Endothelial cell of umbilical vein (primary cell): ENCODE data around the gene FLT1. TPM values are rescaled to one million over a fixed set of nuclear protein-coding genes. Genes with fewer than 3 reads are reported as not detected.

Experiments
- BruUV-seq: library from RNA; stranded (reverse); fragments of 400-500 nt; replicated peaks from 2 replicates; lab custom pipeline; 2021; lab: Mats Ljungman, UMichigan
- CTCF ChIA-PET: fragments of 300-600, 350-600 bp; sonication (Branson Sonifier 250); formaldehyde crosslinking; loops from one replicate; lab custom pipeline; 2021; ENCODE audit warnings: antibody characterized with exemption, inconsistent platforms; lab: Charles Lee
- POLR2A ChIA-PET: fragments of 300-600, 350-600 bp; sonication (Branson Sonifier 250); formaldehyde crosslinking; loops from one replicate; lab custom pipeline; 2021; ENCODE audit warnings: antibody characterized with exemption, inconsistent platforms; lab: Charles Lee
- DNase-seq: peaks from one replicate; pipeline ENCODE4 v3.0.0-alpha.2; 2011; ENCODE audit warnings: low read depth, low spot score
- FAIRE-seq: peaks from 2 replicates; lab custom pipeline; 2011; peaks lifted over from hg19 to GRCh38; lab: Jason Lieb, UNC
- H2AFZ ChIP-seq: 2 replicates; pipeline ENCODE4 v1.6.0; 2012; ENCODE audit warnings: low read depth, low read length, control low read depth, inconsistent platforms
- H3K27ac ChIP-seq: 2 replicates; pipeline ENCODE4 v1.5.1; 2011; ENCODE audit warnings: low read depth, mild to moderate bottlenecking, control low read depth, low read length, moderate library complexity; ENCODE audit not compliant: insufficient read depth
- H3K27me3 ChIP-seq, 2 experiments: 2 replicates each; pipeline versions ENCODE4 v1.6.0 to v1.6.1; 2011; ENCODE audit warnings: low read length in 2 of 2, mixed read lengths in 1 of 2; ENCODE audit not compliant: control insufficient read depth in 2 of 2, insufficient read depth in 2 of 2
- H3K36me3 ChIP-seq, 2 experiments: 2 replicates in 1 of 2; 3 replicates in 1 of 2; pipeline ENCODE4 v1.5.1; 2011; ENCODE audit warnings: low read length in 2 of 2, mild to moderate bottlenecking in 1 of 2, moderate library complexity in 1 of 2; ENCODE audit not compliant: control insufficient read depth in 2 of 2, insufficient read depth in 2 of 2; ENCODE audit errors: extremely low read depth in 1 of 2
- H3K4me1 ChIP-seq: 3 replicates; pipeline ENCODE4 v1.5.1; 2011; ENCODE audit warnings: mild to moderate bottlenecking, low read length; ENCODE audit not compliant: control insufficient read depth, insufficient read depth; ENCODE audit errors: extremely low read depth
- H3K4me2 ChIP-seq: 2 replicates; pipeline ENCODE4 v1.6.1; 2011; ENCODE audit warnings: low read length, control low read depth, mixed read lengths; ENCODE audit not compliant: insufficient read depth
- H3K4me3 ChIP-seq, 3 experiments: fragments of 200-600 bp in 1 of 3; sonication (generic), shearing (Covaris generic) in 1 of 3; replicated peaks in 1 of 3; 2 replicates each; pipeline ENCODE4 v1.5.1; 2011 to 2016; ENCODE audit warnings: control low read depth in 3 of 3, low read length in 3 of 3, mild to moderate bottlenecking in 2 of 3, inconsistent platforms in 1 of 3, low read depth in 1 of 3, moderate library complexity in 1 of 3; ENCODE audit not compliant: insufficient read depth in 1 of 3
- H3K79me2 ChIP-seq: 2 replicates; pipeline ENCODE4 v1.6.0; 2012; ENCODE audit warnings: low read length, inconsistent platforms; ENCODE audit not compliant: control insufficient read depth, insufficient read depth
- H3K9ac ChIP-seq: replicated peaks from 2 replicates; pipeline ENCODE3; 2011; ENCODE audit warnings: low read length, control low read depth; ENCODE audit not compliant: insufficient read depth; ENCODE audit errors: extremely low read depth
- H3K9me1 ChIP-seq: replicated peaks from 3 replicates; pipeline ENCODE4 v1.6.0; 2011; ENCODE audit warnings: mild to moderate bottlenecking, low read length; ENCODE audit not compliant: control insufficient read depth, insufficient read depth; ENCODE audit errors: extremely low read depth
- H3K9me3 ChIP-seq: replicated peaks from 2 replicates; pipeline ENCODE4 v1.5.1; 2012; ENCODE audit warnings: low read length, inconsistent platforms; ENCODE audit not compliant: control insufficient read depth, insufficient read depth
- H4K20me1 ChIP-seq: replicated peaks from 2 replicates; pipeline ENCODE3; 2011; ENCODE audit warnings: mild to moderate bottlenecking, low read length; ENCODE audit not compliant: control insufficient read depth, insufficient read depth; ENCODE audit errors: extremely low read depth
- CTCF ChIP-seq, 2 donors: IDR thresholded peaks; 1 replicate in 1 of 2; 2 replicates in 1 of 2; pipeline ENCODE4 v1.5.1; 2011; ENCODE audit warnings: low read length in 2 of 2, mild to moderate bottlenecking in 2 of 2, moderate library complexity in 2 of 2, control low read depth in 1 of 2, inconsistent platforms in 1 of 2, low read depth in 1 of 2; ENCODE audit not compliant: insufficient read depth in 1 of 2; ENCODE audit errors: extremely low read depth in 1 of 2
- FOS ChIP-seq: IDR thresholded peaks from 2 replicates; pipeline ENCODE4 v1.6.1; 2011; ENCODE audit warnings: mild to moderate bottlenecking, low read length, moderate library complexity, borderline replicate concordance; ENCODE audit not compliant: insufficient read depth
- GATA2 ChIP-seq: IDR thresholded peaks from 2 replicates; pipeline ENCODE4 v1.7.0; 2011; ENCODE audit warnings: low read depth, mild to moderate bottlenecking, moderate library complexity, mixed read lengths, low read length; ENCODE audit not compliant: insufficient read length, insufficient read depth
- JUN ChIP-seq: IDR thresholded peaks from 2 replicates; pipeline ENCODE4 v1.6.1; 2011; ENCODE audit warnings: borderline replicate concordance, low read depth; ENCODE audit not compliant: insufficient read length, insufficient read depth
- MYC ChIP-seq: IDR thresholded peaks from one replicate; pipeline ENCODE4 v1.6.1; 2011; ENCODE audit warnings: mild to moderate bottlenecking, low read depth, low read length
- POLR2A ChIP-seq: IDR thresholded peaks from 2 replicates; pipeline ENCODE4 v1.6.1; 2012; ENCODE audit warnings: low read depth, mild to moderate bottlenecking, control low read depth, low read length
- dilution Hi-C: fragments of 300-500 bp; cut with MboI; formaldehyde crosslinking; loops from one replicate; pipeline ENCODE4 v1.15.0; 2019; ENCODE audit warnings: low sequenced_read_pairs; ENCODE audit not compliant: extremely low pct_ligation_motif_present
- intact Hi-C: fragments of 100-400 bp; cut with micrococcal nuclease; formaldehyde crosslinking; loops from one replicate; pipeline ENCODE4 v1.10.0; 2022
- polyA plus RNA-seq, 4 experiments: library from polyadenylated mRNA; depleted of rRNA in 3 of 4; stranded (reverse) in 3 of 4; unstranded in 1 of 4; fragments of >200 nt; gene quantifications; 2 replicates each; pipeline versions ENCODE4 v1.2.1 to v1.2.3, GENCODE V29; 2011 to 2012; ENCODE audit warnings: missing spikeins in 1 of 4
- total RNA-seq: library from RNA; stranded (reverse); gene quantifications from 2 replicates; pipeline ENCODE4 v1.2.3, GENCODE V29; 2021
- TF ChIP-seq, protein P1 (sequence below): IDR thresholded peaks from 2 replicates; pipeline ENCODE4 v1.6.1; 2011; ENCODE audit not compliant: insufficient read depth, insufficient read length

FLT1 gene
- total and polyA plus RNA-seq, 2 donors (not counting 3 experiments of a cell fraction or from before 2014, with no cell fraction given), result 16.0 to 104 TPM

GRCh38 chr13:28426381-28426780 is 68.5 kb downstream of the FLT1 start:
- FAIRE-seq, result no peak

More at GRCh38 chr13:28426381-28426780, 68.5 kb downstream of the FLT1 start:
- no peak overlapping the region for H3K9ac ChIP-seq
- ChIA-PET CTCF (interaction anchor here (0.8 kb wide), 1 partner anchor 15 kb away, joined by 3 read pairs; no protein-coding TSS in a partner anchor), POLR2A (no interaction called here)
- no peaks in the 10 kb centered on the region for H4K20me1 ChIP-seq
- no peak overlapping the region for H3K4me3 ChIP-seq
- dilution Hi-C loops (no loop called here), intact Hi-C loops (no loop called here)
- no peak for DNase-seq
- H3K79me2 ChIP-seq, result no peaks in the 10 kb centered on the region
- no peak overlapping the region for H2AFZ ChIP-seq
- H3K27me3 ChIP-seq, result no peaks in the 10 kb centered on the region
- H3K9me3 ChIP-seq, result no peaks in the 10 kb centered on the region
- peaks cover 12 to 42% of the 10 kb centered on the region in 2 experiments for H3K36me3 ChIP-seq
- peaks cover 25% of the 10 kb centered on the region for H3K4me1 ChIP-seq
- TF ChIP-seq, protein P1, sequence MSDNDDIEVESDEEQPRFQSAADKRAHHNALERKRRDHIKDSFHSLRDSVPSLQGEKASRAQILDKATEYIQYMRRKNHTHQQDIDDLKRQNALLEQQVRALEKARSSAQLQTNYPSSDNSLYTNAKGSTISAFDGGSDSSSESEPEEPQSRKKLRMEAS, result no peak
- TF ChIP-seq CTCF (IDR thresholded peaks at IDR 0.05; ENCODE audit: extremely low read depth in 1 of 2, insufficient read depth in 1 of 2, low read depth in 1 of 2, low read length in 2 of 2) (no peak), JUN (no peak), FOS (no peak), POLR2A (no peak), GATA2 (no peak), MYC (no peak)
- no peak overlapping the region for H3K4me2 ChIP-seq
- BruUV-seq, result no TSS peak
- no peak overlapping the region for H3K27ac ChIP-seq
- H3K9me1 ChIP-seq, result no peaks in the 10 kb centered on the region
